ENCODE data around the gene RAB8A.

GRCh38 chr19:16146112-16146511 lies 34.4 kb downstream of the RAB8A start:
- no peak for TF ChIP-seq CTCF (IDR thresholded peaks at IDR 0.05)
- TF ChIP-seq POLR2A (IDR thresholded peaks at IDR 0.05), result no peak

All from adrenal gland (tissue), 5 donors.